AG10803 (cell line): Measurements from ENCODE around the gene MICAL2.
A peak's percentile ranks its signal among the peaks of the same experiment; 100 is the strongest.

Experiments used
- DNase-seq: peaks from one replicate; pipeline ENCODE4 v3.0.0; 2010; ENCODE audit warnings: low read depth
- H3K4me3 ChIP-seq: 2 replicates; pipeline ENCODE4 v1.5.1; 2011; ENCODE audit warnings: mild to moderate bottlenecking, low read length, control low read depth
- TF ChIP-seq, protein P1 (sequence below): conservative IDR thresholded peaks from 2 replicates; pipeline ENCODE4 v1.5.1; 2011; ENCODE audit warnings: mild to moderate bottlenecking, low read length, control low read depth, inconsistent platforms

The MICAL2 gene

GRCh38 chr11:12087075-12088004 is 23.1 kb upstream of the MICAL2 start:
- peak overlapping the region; percentile 60 for H3K4me3 ChIP-seq
- peak; percentile 93 for DNase-seq
- TF ChIP-seq, protein P1, sequence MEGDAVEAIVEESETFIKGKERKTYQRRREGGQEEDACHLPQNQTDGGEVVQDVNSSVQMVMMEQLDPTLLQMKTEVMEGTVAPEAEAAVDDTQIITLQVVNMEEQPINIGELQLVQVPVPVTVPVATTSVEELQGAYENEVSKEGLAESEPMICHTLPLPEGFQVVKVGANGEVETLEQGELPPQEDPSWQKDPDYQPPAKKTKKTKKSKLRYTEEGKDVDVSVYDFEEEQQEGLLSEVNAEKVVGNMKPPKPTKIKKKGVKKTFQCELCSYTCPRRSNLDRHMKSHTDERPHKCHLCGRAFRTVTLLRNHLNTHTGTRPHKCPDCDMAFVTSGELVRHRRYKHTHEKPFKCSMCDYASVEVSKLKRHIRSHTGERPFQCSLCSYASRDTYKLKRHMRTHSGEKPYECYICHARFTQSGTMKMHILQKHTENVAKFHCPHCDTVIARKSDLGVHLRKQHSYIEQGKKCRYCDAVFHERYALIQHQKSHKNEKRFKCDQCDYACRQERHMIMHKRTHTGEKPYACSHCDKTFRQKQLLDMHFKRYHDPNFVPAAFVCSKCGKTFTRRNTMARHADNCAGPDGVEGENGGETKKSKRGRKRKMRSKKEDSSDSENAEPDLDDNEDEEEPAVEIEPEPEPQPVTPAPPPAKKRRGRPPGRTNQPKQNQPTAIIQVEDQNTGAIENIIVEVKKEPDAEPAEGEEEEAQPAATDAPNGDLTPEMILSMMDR, result peak; percentile 51

DNA sequence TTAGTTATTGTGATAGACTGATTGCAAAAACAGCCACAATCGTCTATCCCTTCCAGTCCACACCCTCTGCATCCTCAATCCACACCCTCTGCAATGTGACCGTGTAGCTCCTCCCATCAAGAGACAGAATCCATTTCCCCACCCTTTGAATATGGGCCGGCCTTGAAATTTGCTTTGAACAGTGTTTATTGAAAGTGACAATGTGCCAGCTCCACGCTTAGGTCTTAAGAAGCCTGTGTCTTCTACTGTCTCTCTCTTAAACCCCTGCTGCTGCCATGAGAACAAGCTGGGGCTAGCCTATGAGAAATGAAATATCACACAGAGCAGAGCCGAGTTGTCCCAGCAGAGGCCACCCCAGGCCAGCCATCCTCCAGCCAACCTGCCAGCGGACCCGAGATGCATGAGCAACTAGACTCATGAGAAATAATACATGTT is 22.3 kb upstream of the MICAL2 start:
- peak; percentile 92 for DNase-seq
- TF ChIP-seq, protein P1, result peak; percentile 62
- peak overlapping the region; percentile 60 for H3K4me3 ChIP-seq

- TF ChIP-seq, protein P1, result no peak
- no peak overlapping the region for H3K4me3 ChIP-seq
- no peak for DNase-seq
Observed at GRCh38 chr11:12088531-12088930, 21.9 kb upstream of the MICAL2 start.

GRCh38 chr11:12089041-12089440 is 21.3 kb upstream of the MICAL2 start:
- TF ChIP-seq, protein P1, result no peak
- no peak for DNase-seq
- no peak overlapping the region for H3K4me3 ChIP-seq

- H3K4me3 ChIP-seq, result no peak overlapping the region
- TF ChIP-seq, protein P1, result no peak
- no peak for DNase-seq
Observed at GRCh38 chr11:12089473-12089872, 20.9 kb upstream of the MICAL2 start.

GRCh38 chr11:12090061-12090591 is 20.3 kb upstream of the MICAL2 start:
- no peak overlapping the region for H3K4me3 ChIP-seq
- DNase-seq, result peak; percentile 76
- TF ChIP-seq, protein P1, result no peak
